ENCODE measurements around the gene ACOT7. TPM values are rescaled to one million over a fixed set of nuclear protein-coding genes. Genes with fewer than 3 reads are reported as not detected.

The ACOT7 gene
- total and polyA plus RNA-seq, 2 experiments from 2014 or later = 167 to 169 TPM

GRCh38 chr1:6272868-6273267 lies 120.7 kb downstream of the ACOT7 start:
- peak; percentile 48 for ATAC-seq
- Histone ChIP-seq H3K27ac (ENCODE audit: low read depth) (no peak overlapping the region), H3K4me3 (no peak overlapping the region), H3K4me1 (ENCODE audit: insufficient read depth) (peaks cover 5% of the 10 kb centered on the region; the same call in 1 of the 2 replicates), H3K27me3 (ENCODE audit: insufficient read depth) (no peaks in the 10 kb centered on the region), H4K20me1 (replicated peaks; ENCODE audit: insufficient read depth) (no peaks in the 10 kb centered on the region; the same call in 1 of the 2 replicates), H3K4me2 (no peak overlapping the region), H2AFZ (no peak overlapping the region), H3F3A (replicated peaks; ENCODE audit: low read depth) (0 out of 2 replicates have a peak, but pooled peaks cover under 1% of the 10 kb centered on the region), H3K36me3 (ENCODE audit: insufficient read depth) (no peaks in the 10 kb centered on the region), H3K9me2 (ENCODE audit: insufficient read depth) (no peaks in the 10 kb centered on the region), H3K79me2 (replicated peaks; ENCODE audit: insufficient read depth) (no peaks in the 10 kb centered on the region)
- TF ChIP-seq JUNB (IDR thresholded peaks at IDR 0.05; ENCODE audit: unreplicated experiment) (no peak), CTCF (conservative IDR thresholded peaks at IDR 0.05; ENCODE audit: low read depth in 2 of 2) (peak; percentile 38 to 55)
- Mint-ChIP-seq H3K36me3 (ENCODE audit: low read depth) (peaks cover 4% of the 10 kb centered on the region; the same call in 1 of the 3 replicates), H3K27me3 (ENCODE audit: insufficient read depth, low read depth, poor library complexity) (peaks cover 19% of the 10 kb centered on the region), H3K4me3 (no peak overlapping the region), H3K4me1 (peaks cover 38% of the 10 kb centered on the region), H3K9me3 (no peaks in the 10 kb centered on the region), H3K27ac (peak overlapping the region; percentile 67)
- no peak for DNase-seq (ENCODE audit: low spot score)

- H3K9me2 ChIP-seq (ENCODE audit: insufficient read depth) = no peaks in the 10 kb centered on the region
- no peaks in the 10 kb centered on the region for H3K27me3 ChIP-seq (ENCODE audit: insufficient read depth)
- no peaks in the 10 kb centered on the region for H3K36me3 ChIP-seq (ENCODE audit: insufficient read depth)
- 0 out of 2 replicates have a peak, but pooled peaks cover 5% of the 10 kb centered on the region for H3F3A ChIP-seq (replicated peaks; ENCODE audit: low read depth)
- peaks cover 35% of the 10 kb centered on the region for H3K4me1 Mint-ChIP-seq
- H3K27me3 Mint-ChIP-seq (ENCODE audit: insufficient read depth, low read depth, poor library complexity) = peaks cover 19% of the 10 kb centered on the region
- H3K4me1 ChIP-seq (ENCODE audit: insufficient read depth) = peaks cover 5% of the 10 kb centered on the region; the same call in 1 of the 2 replicates
- no peak for DNase-seq (ENCODE audit: low spot score)
- H3K27ac ChIP-seq (ENCODE audit: low read depth) = no peak overlapping the region
- H3K4me3 ChIP-seq = no peak overlapping the region
- no peak overlapping the region for H3K4me3 Mint-ChIP-seq
- H3K79me2 ChIP-seq (replicated peaks; ENCODE audit: insufficient read depth) = no peaks in the 10 kb centered on the region
- no peaks in the 10 kb centered on the region; the same call in 1 of the 2 replicates for H4K20me1 ChIP-seq (replicated peaks; ENCODE audit: insufficient read depth)
- no peak overlapping the region; the same call in none of the 2 replicates for H3K27ac Mint-ChIP-seq
- peaks cover under 1% of the 10 kb centered on the region; the same call in 1 of the 3 replicates for H3K36me3 Mint-ChIP-seq (ENCODE audit: low read depth)
- H2AFZ ChIP-seq = no peak overlapping the region
- no peak for ATAC-seq
- no peaks in the 10 kb centered on the region for H3K9me3 Mint-ChIP-seq
- no peak overlapping the region for H3K4me2 ChIP-seq
- TF ChIP-seq STAT1 (IDR thresholded peaks at IDR 0.05; ENCODE audit: unreplicated experiment) (no peak), CREB1 (CRISPR knock-in tag; IDR thresholded peaks at IDR 0.05; ENCODE audit: low read depth) (no peak), EZH2 (IDR thresholded peaks at IDR 0.05; ENCODE audit: low read depth, unreplicated experiment) (no peak), NANOG (IDR thresholded peaks at IDR 0.05; ENCODE audit: borderline replicate concordance) (no peak), REST (IDR thresholded peaks at IDR 0.05; ENCODE audit: unreplicated experiment) (no peak), ZNF462 (CRISPR knock-in tag; IDR thresholded peaks at IDR 0.05) (no peak), JUNB (IDR thresholded peaks at IDR 0.05; ENCODE audit: unreplicated experiment) (no peak)
Measured at GRCh38 chr1:6272452-6272851, 121.1 kb downstream of the ACOT7 start.

Measured in GM23338 (cell line).